Activated naive CD4-positive, alpha-beta T cell treated with anti-CD3 and anti-CD28 coated beads for 36 hours (primary cell): Measurements from ENCODE around the gene DCTN2. TPM values are rescaled to one million over a fixed set of nuclear protein-coding genes. Genes with fewer than 3 reads are reported as not detected.

Experiments
- CTCF ChIA-PET: fragments of 350-600 bp; sonication (Branson Sonifier 250); formaldehyde crosslinking; loops from one replicate; lab custom pipeline; 2021; ENCODE audit warnings: antibody characterized with exemption; lab: Charles Lee
- DNase-seq: peaks from one replicate; pipeline ENCODE4 v3.0.0-alpha.2; 2020
- H3K27ac Mint-ChIP-seq: one replicate; pipeline ENCODE4 v1.8.0; 2021; ENCODE audit warnings: mild to moderate bottlenecking, mixed read lengths
- H3K27me3 Mint-ChIP-seq: one replicate; pipeline ENCODE4 v1.8.0; 2021; ENCODE audit warnings: low read depth, mixed read lengths
- H3K36me3 Mint-ChIP-seq: one replicate; pipeline ENCODE4 v1.8.0; 2021; ENCODE audit warnings: low read depth, mixed read lengths
- H3K4me1 Mint-ChIP-seq: one replicate; pipeline ENCODE4 v1.8.0; 2021; ENCODE audit warnings: low read depth, mixed read lengths
- H3K4me3 Mint-ChIP-seq: one replicate; pipeline ENCODE4 v1.8.0; 2021; ENCODE audit warnings: mild to moderate bottlenecking, moderate library complexity, mixed read lengths
- H3K9me3 Mint-ChIP-seq: one replicate; pipeline ENCODE4 v1.8.0; 2021; ENCODE audit warnings: mixed read lengths
- intact Hi-C: fragments of 100-400 bp; cut with micrococcal nuclease; formaldehyde crosslinking; loops from one replicate; pipeline ENCODE4 v1.15.1; 2023
- total RNA-seq, 2 experiments: library from RNA; stranded (reverse); gene quantifications; one replicate each; pipeline ENCODE4 v1.2.3, GENCODE V29; 2021

The DCTN2 gene
- total RNA-seq, 2 experiments from 2014 or later = 65.1 to 71.7 TPM

DNA sequence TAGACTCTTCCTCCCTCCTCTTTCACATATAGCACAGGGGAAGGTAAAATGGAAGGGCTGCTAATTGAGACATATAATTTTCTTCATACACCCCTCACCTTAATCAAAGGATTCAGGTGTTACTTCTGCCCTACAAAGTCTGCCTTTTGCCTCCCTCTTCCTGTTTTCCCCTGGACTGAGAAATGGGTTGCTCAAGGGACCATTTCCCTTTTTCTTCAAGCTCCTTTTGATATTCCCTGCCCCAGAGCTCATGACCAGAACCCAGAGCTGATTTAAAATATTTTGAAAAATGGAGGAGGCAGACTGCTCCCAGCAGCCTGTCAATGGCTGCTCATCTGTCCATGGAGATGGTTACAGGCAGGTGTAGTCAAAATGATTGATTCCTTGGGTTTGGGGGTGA is 37.7 kb upstream of the DCTN2 start:
- intact Hi-C loops = loop anchor here (5.0 kb wide), 1 partner anchor 198 kb away; the partner anchor contains the start of gene TSFM
- H3K9me3 Mint-ChIP-seq = no peaks in the 10 kb centered on the region
- peaks cover 3% of the 10 kb centered on the region for H3K27me3 Mint-ChIP-seq
- H3K36me3 Mint-ChIP-seq = no peaks in the 10 kb centered on the region
- no peak overlapping the region for H3K4me3 Mint-ChIP-seq
- CTCF ChIA-PET = interaction anchor here (0.6 to 7.0 kb wide), 23 partner anchors 8 to 341 kb away, joined by 3 to 101 read pairs (median 4); partner anchors contain the start of genes B4GALNT1, OS9 and PIP4K2C
- DNase-seq = no peak
- no peaks in the 10 kb centered on the region for H3K4me1 Mint-ChIP-seq
- no peak overlapping the region for H3K27ac Mint-ChIP-seq

DNA sequence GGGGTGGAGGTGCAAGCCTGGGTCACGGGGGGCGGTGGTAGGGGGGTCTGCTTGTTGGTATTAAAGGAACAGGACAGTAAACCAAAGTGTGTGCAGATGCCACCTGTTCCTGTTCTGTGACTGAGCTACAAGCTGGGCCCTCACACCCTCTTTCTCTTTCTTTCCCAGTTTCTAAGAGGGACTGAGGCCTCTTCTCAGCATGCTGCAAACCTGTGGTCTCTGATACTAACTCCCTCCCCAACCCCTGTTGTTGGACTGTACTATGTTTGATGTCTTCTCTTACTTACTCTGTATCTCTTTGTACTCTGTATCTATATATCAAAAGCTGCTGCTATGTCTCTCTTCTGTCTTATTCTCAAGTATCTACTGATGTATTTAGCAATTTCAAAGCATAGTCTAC is 37.1 kb upstream of the DCTN2 start:
- Mint-ChIP-seq H3K27me3 (peaks cover 3% of the 10 kb centered on the region), H3K36me3 (no peaks in the 10 kb centered on the region), H3K27ac (no peak overlapping the region), H3K4me1 (no peaks in the 10 kb centered on the region), H3K4me3 (no peak overlapping the region), H3K9me3 (no peaks in the 10 kb centered on the region)
- CTCF ChIA-PET = interaction anchor here (0.7 to 7.0 kb wide), 22 partner anchors 9 to 157 kb away, joined by 3 to 101 read pairs (median 8); partner anchors contain the start of genes B4GALNT1, OS9 and PIP4K2C
- intact Hi-C loops = loop anchor here (5.0 kb wide), 1 partner anchor 198 kb away; the partner anchor contains the start of gene TSFM
- DNase-seq = no peak

DNA sequence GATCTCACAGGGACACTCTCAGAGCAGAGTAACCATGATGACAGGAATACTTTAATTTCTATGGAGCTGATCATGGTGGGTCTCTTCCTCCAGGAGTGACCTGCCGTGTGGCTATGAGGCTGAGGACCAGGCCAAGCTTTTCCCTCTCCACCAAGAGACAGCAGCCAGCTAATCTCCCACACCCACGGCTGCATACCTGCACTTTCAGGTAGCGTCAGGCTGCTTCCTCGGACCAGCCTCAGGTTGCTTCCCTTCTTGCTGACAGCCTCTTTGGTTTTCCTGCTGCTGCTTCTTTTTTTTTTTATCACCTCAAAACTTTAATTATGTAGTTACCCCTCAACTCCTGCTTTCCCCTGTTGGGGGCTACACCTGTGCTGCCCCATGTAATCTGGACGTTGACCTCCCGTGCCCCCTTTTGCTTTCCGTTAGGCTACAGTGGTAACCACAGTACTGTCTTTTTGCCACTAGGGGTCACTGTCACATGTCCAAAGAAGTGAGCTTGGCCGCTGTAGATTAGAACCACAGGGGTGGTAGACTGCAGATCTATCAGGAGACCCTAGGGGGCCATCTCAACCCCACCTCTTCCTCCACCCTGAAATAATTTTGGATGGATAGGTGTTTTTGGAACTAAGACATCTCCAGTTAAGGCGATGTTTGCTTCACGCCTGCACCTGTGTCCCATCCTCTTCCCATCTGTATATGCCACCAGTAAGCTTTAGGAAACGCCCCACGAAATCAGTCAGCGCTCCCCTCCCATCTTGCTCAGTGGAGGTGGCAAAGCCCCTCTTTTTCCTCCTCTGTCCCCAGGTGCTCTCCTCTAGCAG is 36.2 kb upstream of the DCTN2 start:
- Mint-ChIP-seq H3K9me3 (no peaks in the 10 kb centered on the region), H3K27ac (no peak overlapping the region), H3K27me3 (peaks cover 3% of the 10 kb centered on the region), H3K4me3 (no peak overlapping the region), H3K4me1 (no peaks in the 10 kb centered on the region), H3K36me3 (no peaks in the 10 kb centered on the region)
- CTCF ChIA-PET = interaction anchor here (0.6 to 7.0 kb wide), 29 partner anchors 8 to 391 kb away, joined by 3 to 101 read pairs (median 6); partner anchors contain the start of genes B4GALNT1, OS9 and PIP4K2C
- peak; percentile 82 for DNase-seq
- intact Hi-C loops = loop anchor here (1.0 to 5.0 kb wide), 7 partner anchors 8 to 322 kb away; partner anchors contain the start of genes B4GALNT1, PIP4K2C and TSFM

DNA sequence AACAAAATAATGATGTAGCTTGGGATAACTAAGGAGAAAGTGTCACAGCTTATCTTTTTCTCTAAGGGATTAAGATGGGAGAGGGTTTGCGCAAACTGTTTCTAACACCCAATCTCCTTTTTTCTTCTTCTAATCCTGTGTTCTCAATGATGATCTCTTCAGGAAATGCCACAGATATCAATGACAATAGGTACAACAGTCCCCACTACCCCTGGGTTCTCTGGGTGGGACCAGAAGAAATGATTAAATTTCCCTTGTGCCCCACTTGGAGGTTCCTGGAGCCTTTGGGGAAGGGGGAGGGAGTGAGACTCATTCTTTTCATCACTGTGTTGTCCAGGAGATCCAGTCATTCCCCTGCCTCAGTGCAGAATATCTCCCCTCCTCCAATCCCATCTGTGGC is 35.4 kb upstream of the DCTN2 start:
- Mint-ChIP-seq H3K9me3 (no peaks in the 10 kb centered on the region), H3K27ac (no peak overlapping the region), H3K4me1 (no peaks in the 10 kb centered on the region), H3K36me3 (no peaks in the 10 kb centered on the region), H3K4me3 (no peak overlapping the region), H3K27me3 (peaks cover 3% of the 10 kb centered on the region)
- intact Hi-C loops = loop anchor here (5.0 kb wide), 1 partner anchor 200 kb away; the partner anchor contains the start of gene TSFM
- CTCF ChIA-PET = interaction anchor here (0.6 to 7.0 kb wide), 23 partner anchors 10 to 390 kb away, joined by 3 to 101 read pairs (median 6); partner anchors contain the start of genes B4GALNT1, OS9 and PIP4K2C
- DNase-seq = no peak

DNA sequence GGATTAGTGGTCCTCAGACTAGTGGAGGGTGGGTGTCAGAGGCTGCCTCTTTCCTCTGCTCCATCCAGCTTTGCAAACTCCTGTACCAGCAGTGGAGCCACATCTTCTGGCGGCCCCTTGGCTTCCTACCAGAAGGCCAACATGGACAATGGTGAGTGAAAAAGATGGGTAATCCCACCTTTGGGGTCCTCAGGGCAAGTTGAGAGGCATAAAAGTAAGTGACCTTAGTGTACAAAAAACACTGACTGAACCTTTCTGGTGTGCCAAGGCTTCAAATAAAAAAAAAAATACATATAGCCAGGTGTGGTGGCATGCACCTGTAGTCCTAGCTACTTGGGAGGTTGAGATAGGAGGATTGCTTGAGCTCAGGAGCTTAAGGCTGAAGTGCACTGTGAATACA is 34.8 kb upstream of the DCTN2 start:
- H3K9me3 Mint-ChIP-seq = no peaks in the 10 kb centered on the region
- H3K36me3 Mint-ChIP-seq = no peaks in the 10 kb centered on the region
- CTCF ChIA-PET = interaction anchor here (0.6 to 7.0 kb wide), 18 partner anchors 8 to 300 kb away, joined by 3 to 101 read pairs (median 6); partner anchors contain the start of genes ARHGEF25, B4GALNT1, OS9 and PIP4K2C
- no peak for DNase-seq
- no peaks in the 10 kb centered on the region for H3K4me1 Mint-ChIP-seq
- intact Hi-C loops = loop anchor here (5.0 kb wide), 1 partner anchor 200 kb away; the partner anchor contains the start of gene TSFM
- H3K27ac Mint-ChIP-seq = no peak overlapping the region
- peaks cover 3% of the 10 kb centered on the region for H3K27me3 Mint-ChIP-seq
- no peak overlapping the region for H3K4me3 Mint-ChIP-seq

DNA sequence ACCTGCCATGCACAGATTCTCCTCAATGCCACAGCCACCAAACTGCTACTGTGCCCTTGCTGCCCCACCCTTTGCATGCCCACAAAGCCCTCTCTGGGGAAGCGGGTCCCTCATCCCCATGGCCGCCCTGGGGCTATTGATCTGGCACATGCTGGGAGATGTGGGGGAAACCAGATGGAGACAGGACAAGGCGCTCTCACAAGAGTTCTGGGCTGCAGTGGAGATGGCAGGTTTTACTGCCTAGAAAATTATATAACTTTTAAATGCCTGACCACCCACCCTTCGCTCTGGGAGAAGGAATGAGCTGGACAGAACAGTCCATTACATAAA is 33.4 kb upstream of the DCTN2 start:
- DNase-seq = no peak
- H3K27ac Mint-ChIP-seq = no peak overlapping the region
- no peaks in the 10 kb centered on the region for H3K9me3 Mint-ChIP-seq
- CTCF ChIA-PET = interaction anchor here (0.6 to 7.0 kb wide), 7 partner anchors 8 to 53 kb away, joined by 3 to 101 read pairs (median 37); partner anchors contain the start of genes ARHGEF25, B4GALNT1 and PIP4K2C
- no peaks in the 10 kb centered on the region for H3K36me3 Mint-ChIP-seq
- H3K4me1 Mint-ChIP-seq = no peaks in the 10 kb centered on the region
- peaks cover 3% of the 10 kb centered on the region for H3K27me3 Mint-ChIP-seq
- intact Hi-C loops = loop anchor here (5.0 kb wide), 1 partner anchor 202 kb away; the partner anchor contains the start of gene TSFM
- no peak overlapping the region for H3K4me3 Mint-ChIP-seq

DNA sequence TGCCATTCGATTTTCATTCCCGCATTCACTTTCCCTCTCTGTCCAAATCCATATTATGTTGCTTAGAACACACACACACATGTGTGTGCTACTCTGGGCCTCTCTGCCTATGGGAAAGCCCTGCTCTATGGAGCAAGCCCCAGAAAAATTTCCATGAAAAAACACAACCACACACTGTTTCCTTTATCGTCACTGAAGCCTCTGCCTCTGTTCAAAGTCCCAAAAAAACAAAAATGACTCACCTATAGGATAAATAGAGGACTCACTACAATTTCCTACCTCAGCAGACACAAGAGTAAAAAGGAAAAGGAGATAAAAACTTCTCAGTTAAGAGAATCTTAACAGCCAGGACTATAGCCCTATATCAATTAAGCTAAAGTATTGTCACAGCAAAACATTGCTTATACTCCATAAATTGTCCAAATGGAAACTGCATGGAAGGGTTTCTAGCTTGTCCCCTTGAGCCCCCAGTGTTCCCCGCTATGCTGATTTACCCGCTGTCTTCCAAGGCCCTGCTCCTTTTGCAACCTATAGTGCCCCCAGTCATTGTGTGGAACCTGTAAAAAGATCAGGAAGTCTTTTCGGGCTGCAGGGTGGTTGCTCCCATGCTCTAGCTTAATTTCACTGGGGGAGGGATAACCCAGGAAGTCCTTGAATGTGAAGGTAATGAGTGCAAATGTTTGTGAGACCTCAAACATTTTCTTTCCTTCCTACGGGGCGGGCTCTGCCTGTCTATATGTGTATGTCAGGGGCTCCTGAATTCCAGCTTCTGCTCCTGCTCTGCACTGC is 32.9 kb upstream of the DCTN2 start:
- CTCF ChIA-PET = interaction anchor here (0.5 to 7.0 kb wide), 7 partner anchors 8 to 310 kb away, joined by 3 to 101 read pairs (median 24); partner anchors contain the start of genes ARHGEF25 and PIP4K2C
- H3K4me1 Mint-ChIP-seq = no peaks in the 10 kb centered on the region
- H3K27ac Mint-ChIP-seq = no peak overlapping the region
- peaks cover 3% of the 10 kb centered on the region for H3K27me3 Mint-ChIP-seq
- DNase-seq = no peak
- H3K36me3 Mint-ChIP-seq = no peaks in the 10 kb centered on the region
- H3K9me3 Mint-ChIP-seq = no peaks in the 10 kb centered on the region
- H3K4me3 Mint-ChIP-seq = no peak overlapping the region
- intact Hi-C loops = loop anchor here (5.0 kb wide), 1 partner anchor 202 kb away; the partner anchor contains the start of gene TSFM

DNA sequence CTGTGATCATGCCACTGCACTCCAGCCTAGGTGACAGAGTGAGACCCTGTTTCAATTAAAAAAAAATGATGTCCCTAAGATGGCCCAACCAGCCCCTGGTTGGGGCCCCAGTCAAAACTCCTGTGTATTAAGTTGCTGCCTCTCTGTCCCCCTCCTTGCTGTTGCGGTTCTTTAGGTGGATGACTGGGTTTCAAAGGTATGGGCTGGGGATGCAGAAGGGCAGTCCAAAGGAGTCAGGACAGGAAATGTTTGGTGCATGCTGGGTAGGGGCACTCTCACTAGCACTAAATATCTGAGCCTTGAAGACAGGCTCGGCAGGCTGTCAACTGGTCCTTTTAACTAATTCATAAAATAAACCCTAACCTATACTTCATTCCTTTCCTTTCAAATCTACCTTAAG is 32.0 kb upstream of the DCTN2 start:
- peaks cover 3% of the 10 kb centered on the region for H3K27me3 Mint-ChIP-seq
- intact Hi-C loops = no loop called here
- no peak for DNase-seq
- no peak overlapping the region for H3K27ac Mint-ChIP-seq
- H3K9me3 Mint-ChIP-seq = no peaks in the 10 kb centered on the region
- no peaks in the 10 kb centered on the region for H3K36me3 Mint-ChIP-seq
- no peaks in the 10 kb centered on the region for H3K4me1 Mint-ChIP-seq
- no peak overlapping the region for H3K4me3 Mint-ChIP-seq
- CTCF ChIA-PET = no interaction called here

DNA sequence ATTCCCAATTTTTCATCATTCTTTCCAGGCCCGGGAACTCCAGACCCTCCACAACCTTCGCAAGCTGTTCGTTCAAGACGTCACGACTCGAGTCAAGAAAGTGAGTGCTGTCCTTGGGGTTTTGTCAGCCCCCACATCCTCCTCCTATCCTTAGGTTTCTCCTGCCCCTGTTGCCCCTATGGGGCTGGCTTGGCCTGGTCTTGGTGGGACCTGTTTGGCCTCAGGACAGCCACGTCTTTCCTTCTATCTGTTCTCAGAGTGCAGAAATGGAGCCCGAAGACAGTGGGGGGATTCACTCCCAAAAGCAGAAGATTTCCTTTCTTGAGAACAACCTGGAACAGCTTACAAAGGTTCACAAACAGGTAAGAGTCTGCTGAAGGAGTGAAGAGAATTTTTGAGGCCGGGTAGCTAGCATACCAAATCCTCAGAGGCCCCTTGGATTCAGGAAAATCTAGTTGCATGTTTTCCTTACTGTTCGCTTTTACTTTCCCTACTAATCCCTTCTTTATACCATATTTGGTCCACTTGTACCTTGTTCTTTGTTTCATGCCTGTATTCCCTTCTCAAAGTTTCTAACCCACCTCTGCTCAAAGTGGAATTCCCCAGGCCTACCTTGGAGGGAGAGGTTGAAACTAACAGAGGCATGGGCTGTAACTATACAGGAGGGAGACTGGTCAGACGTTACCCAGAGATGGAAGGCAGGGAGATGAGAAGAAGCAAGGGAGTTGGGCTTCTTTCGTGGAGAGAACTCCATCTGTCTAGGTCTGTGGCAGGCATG is 31.2 kb upstream of the DCTN2 start:
- CTCF ChIA-PET = interaction anchor here (1.2 kb wide), 1 partner anchor 42 kb away, joined by 3 read pairs; no protein-coding TSS in a partner anchor
- no peaks in the 10 kb centered on the region for H3K9me3 Mint-ChIP-seq
- no peaks in the 10 kb centered on the region for H3K4me1 Mint-ChIP-seq
- no peak overlapping the region for H3K4me3 Mint-ChIP-seq
- H3K36me3 Mint-ChIP-seq = no peaks in the 10 kb centered on the region
- H3K27ac Mint-ChIP-seq = no peak overlapping the region
- intact Hi-C loops = no loop called here
- no peak for DNase-seq
- peaks cover 2% of the 10 kb centered on the region for H3K27me3 Mint-ChIP-seq

DNA sequence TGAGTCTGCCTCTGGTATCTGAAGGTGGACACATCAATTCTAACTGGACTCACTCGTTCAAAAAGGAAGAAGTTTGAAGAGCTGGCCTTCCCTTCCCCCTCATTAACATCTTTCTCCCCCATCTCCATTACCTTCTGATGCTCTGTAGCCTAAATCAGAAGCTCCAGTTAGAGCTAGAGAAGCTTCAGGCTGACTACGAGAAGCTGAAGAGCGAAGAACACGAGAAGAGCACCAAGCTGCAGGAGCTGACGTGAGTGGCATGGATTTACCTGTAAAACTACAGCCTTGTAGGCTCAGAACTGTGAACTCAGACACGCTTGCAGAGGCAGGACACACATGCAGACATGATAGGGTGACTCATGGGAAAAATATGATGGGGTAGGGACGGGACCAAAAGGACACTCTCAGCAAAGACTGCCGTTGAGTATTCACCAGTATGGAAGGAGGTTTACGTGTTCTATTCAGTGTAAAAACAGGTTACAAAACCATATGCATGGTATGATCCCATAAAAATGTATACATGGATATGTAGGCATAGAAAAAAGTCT is 29.7 kb upstream of the DCTN2 start:
- no peak overlapping the region for H3K27ac Mint-ChIP-seq
- intact Hi-C loops = no loop called here
- CTCF ChIA-PET = interaction anchor here (2.5 kb wide), 1 partner anchor 8 kb away, joined by 18 read pairs; no protein-coding TSS in a partner anchor
- no peaks in the 10 kb centered on the region for H3K4me1 Mint-ChIP-seq
- no peak for DNase-seq
- no peak overlapping the region for H3K4me3 Mint-ChIP-seq
- no peaks in the 10 kb centered on the region for H3K9me3 Mint-ChIP-seq
- H3K36me3 Mint-ChIP-seq = no peaks in the 10 kb centered on the region
- no peaks in the 10 kb centered on the region for H3K27me3 Mint-ChIP-seq
